ENCODE results near the gene BLOC1S1. TPM values are rescaled to one million over a fixed set of nuclear protein-coding genes. Genes with fewer than 3 reads are reported as not detected.

BLOC1S1 gene
- total RNA-seq, 4 donors from 2014 or later: 72.6 to 332 (median 248) TPM

DNA sequence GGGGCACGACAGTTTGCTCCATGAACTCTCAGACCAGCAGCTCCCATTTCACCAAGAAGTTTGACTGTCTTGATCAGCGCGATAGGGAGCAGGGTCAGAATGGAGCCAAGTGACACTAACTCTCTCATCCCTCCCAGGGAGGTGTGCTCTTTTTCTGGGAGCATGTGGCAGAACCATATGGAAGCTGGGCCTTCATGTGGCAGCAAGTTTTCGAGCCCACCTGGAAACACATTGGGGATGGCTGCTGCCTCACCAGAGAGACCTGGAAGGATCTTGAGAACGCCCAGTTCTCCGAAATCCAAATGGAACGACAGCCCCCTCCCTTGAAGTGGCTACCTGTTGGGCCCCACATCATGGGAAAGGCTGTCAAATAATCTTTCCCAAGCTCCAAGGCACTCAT, 32.2 kb upstream of the BLOC1S1 start:
- TF ChIP-seq, protein P1, sequence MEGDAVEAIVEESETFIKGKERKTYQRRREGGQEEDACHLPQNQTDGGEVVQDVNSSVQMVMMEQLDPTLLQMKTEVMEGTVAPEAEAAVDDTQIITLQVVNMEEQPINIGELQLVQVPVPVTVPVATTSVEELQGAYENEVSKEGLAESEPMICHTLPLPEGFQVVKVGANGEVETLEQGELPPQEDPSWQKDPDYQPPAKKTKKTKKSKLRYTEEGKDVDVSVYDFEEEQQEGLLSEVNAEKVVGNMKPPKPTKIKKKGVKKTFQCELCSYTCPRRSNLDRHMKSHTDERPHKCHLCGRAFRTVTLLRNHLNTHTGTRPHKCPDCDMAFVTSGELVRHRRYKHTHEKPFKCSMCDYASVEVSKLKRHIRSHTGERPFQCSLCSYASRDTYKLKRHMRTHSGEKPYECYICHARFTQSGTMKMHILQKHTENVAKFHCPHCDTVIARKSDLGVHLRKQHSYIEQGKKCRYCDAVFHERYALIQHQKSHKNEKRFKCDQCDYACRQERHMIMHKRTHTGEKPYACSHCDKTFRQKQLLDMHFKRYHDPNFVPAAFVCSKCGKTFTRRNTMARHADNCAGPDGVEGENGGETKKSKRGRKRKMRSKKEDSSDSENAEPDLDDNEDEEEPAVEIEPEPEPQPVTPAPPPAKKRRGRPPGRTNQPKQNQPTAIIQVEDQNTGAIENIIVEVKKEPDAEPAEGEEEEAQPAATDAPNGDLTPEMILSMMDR (IDR thresholded peaks at IDR 0.05): no peak
- TF ChIP-seq POLR2A (IDR thresholded peaks at IDR 0.05): no peak
- Histone ChIP-seq H3K36me3 (peaks cover 0 to 19% (median 0%) of the 10 kb centered on the region in 3 donors), H3K4me1 (peaks cover 0 to 10% (median 3%) of the 10 kb centered on the region in 4 donors), H3K4me3 (peak overlapping the region in 1 of 4 donors; percentile 71), H3K27ac (no peak overlapping the region), H3K9me3 (no peaks in the 10 kb centered on the region), H3K27me3 (no peaks in the 10 kb centered on the region)
- no peak for DNase-seq

DNA sequence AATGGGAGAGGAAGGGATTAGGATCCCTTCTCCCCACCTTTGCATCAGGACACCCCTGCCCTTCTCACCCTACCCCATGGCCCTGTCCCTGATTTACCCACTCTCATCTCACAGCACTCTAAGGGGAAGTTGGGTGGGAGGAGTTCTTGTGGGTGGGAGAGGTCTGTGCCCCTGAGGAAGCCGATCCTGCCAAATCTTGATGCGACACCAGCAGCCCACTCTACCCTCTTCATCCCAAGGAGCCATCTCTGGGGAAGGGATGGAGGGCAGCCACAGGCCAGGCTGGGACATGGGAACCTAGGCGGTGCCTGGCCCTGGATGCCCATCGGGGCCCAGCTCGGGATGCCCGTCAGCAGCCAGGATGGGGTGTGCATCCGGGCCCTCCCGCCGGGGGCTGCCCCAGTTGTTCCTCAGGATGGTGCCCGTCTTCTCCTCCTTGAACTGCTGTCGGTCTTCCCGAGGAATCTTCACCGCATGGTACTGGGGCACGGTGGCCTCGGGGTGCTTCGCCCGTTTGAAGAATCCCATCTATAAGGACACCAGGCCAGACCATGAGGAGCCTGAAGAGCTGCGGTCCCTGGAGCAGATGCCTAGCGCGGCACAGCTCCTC, 31.0 kb upstream of the BLOC1S1 start:
- Histone ChIP-seq H3K4me1 (peaks cover 0 to 10% (median 3%) of the 10 kb centered on the region in 4 donors), H3K36me3 (peaks cover 0 to 19% (median 0%) of the 10 kb centered on the region in 3 donors), H3K27ac (no peak overlapping the region), H3K27me3 (no peaks in the 10 kb centered on the region), H3K9me3 (no peaks in the 10 kb centered on the region), H3K4me3 (no peak overlapping the region)
- TF ChIP-seq, protein P1 (IDR thresholded peaks at IDR 0.05): no peak
- TF ChIP-seq POLR2A (IDR thresholded peaks at IDR 0.05): no peak
- no peak for DNase-seq

DNA sequence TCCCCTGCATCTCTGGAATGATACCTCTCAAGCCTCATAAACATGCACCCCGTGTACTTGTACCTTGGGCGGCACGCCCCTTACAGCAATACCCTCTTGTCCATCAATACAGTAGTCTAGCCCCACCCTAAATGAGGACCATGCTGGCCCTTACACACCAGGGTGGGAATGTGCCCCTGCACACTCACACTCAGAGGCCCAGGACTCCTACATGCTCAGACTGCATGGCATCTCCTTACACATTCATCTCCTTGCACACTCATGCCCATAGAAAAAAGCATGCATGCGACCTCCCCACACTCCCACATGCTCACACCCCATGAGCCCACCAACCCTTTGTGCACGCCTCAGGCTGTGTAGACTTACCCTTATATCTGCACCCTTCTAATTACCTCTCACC, 30.2 kb upstream of the BLOC1S1 start:
- Histone ChIP-seq H3K27me3 (no peaks in the 10 kb centered on the region), H3K9me3 (no peaks in the 10 kb centered on the region), H3K4me3 (no peak overlapping the region), H3K36me3 (peaks cover 0 to 19% (median 0%) of the 10 kb centered on the region in 3 donors), H3K27ac (no peak overlapping the region), H3K4me1 (peaks cover 0 to 10% (median 3%) of the 10 kb centered on the region in 4 donors)
- no peak for DNase-seq
- no peak for TF ChIP-seq POLR2A (IDR thresholded peaks at IDR 0.05)
- TF ChIP-seq, protein P1 (IDR thresholded peaks at IDR 0.05): no peak

DNA sequence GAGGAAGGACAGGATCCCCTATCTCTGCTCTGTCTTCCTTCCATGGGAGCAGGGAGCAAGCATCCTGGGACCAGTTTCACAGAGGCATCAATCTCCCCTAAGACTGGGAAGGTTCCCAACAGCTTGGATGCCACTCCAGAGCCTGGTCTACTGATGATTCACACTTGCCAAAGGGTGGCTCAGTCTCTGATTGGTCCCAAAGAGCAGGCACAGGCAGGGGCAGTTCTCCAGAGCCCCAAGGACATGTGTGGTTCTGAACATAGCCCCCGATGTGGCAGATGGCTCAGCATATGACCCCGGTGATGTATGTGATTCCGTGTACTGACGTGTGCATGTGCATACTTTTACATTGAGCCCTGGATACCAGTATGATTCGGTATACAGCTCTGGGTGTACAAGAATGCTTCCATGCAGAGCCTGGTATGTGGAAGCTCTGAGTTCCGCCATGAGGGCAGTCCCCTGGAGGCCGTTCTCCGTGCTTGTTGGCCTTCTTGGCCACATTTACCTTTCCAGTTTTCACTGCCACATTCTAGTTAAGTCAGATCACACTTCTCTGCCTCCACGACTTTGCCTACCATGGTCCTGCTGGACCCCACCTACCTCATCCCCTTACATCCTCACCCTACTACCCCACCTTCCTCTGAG, 29.4 kb upstream of the BLOC1S1 start:
- Histone ChIP-seq H3K4me1 (peaks cover 0 to 7% (median 0%) of the 10 kb centered on the region in 4 donors), H3K9me3 (no peaks in the 10 kb centered on the region), H3K27me3 (no peaks in the 10 kb centered on the region), H3K36me3 (peaks cover 0 to 19% (median 0%) of the 10 kb centered on the region in 3 donors), H3K27ac (no peak overlapping the region), H3K4me3 (no peak overlapping the region)
- TF ChIP-seq, protein P1 (IDR thresholded peaks at IDR 0.05): no peak
- no peak for TF ChIP-seq POLR2A (IDR thresholded peaks at IDR 0.05)
- DNase-seq: no peak

DNA sequence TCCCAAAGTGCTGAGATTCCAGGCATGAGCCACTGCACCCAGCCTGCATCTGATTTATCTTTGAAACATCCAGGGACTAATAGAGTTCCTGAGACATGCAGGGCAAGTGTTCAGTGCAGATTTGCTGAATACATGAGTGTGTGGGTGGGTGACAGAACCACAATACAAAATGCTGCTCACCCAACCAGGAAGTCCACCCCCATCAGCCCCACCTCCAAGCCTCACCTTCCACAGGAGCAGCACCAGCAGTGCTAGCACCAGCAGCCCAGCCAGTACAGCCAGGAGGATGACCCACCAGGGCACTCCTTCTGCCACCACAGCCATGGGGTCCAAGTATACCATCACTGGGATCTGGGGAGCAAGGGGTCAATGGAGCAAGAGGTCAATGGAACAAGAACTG, 28.1 kb upstream of the BLOC1S1 start:
- no peaks in the 10 kb centered on the region for H3K9me3 ChIP-seq
- no peak overlapping the region for H3K27ac ChIP-seq
- H3K27me3 ChIP-seq: no peaks in the 10 kb centered on the region
- H3K4me3 ChIP-seq: no peak overlapping the region
- H3K36me3 ChIP-seq: peaks cover 0 to 19% (median 0%) of the 10 kb centered on the region in 3 donors
- TF ChIP-seq POLR2A (IDR thresholded peaks at IDR 0.05): no peak
- TF ChIP-seq, protein P1 (IDR thresholded peaks at IDR 0.05): no peak
- DNase-seq: no peak
- no peaks in the 10 kb centered on the region for H3K4me1 ChIP-seq
